Inflammatory macrophage treated with lipopolysaccharide for 4 hours (primary cell): ENCODE results near the gene PBX1.
A peak's percentile ranks its signal among the peaks of the same experiment; 100 is the strongest.

Experiments used
- DNase-seq: peaks from one replicate; pipeline ENCODE4 v3.0.0-alpha.2; 2020

PBX1 gene

GRCh38 chr1:164767752-164768402, 208.9 kb downstream of the PBX1 start:
- DNase-seq: no peak

DNA sequence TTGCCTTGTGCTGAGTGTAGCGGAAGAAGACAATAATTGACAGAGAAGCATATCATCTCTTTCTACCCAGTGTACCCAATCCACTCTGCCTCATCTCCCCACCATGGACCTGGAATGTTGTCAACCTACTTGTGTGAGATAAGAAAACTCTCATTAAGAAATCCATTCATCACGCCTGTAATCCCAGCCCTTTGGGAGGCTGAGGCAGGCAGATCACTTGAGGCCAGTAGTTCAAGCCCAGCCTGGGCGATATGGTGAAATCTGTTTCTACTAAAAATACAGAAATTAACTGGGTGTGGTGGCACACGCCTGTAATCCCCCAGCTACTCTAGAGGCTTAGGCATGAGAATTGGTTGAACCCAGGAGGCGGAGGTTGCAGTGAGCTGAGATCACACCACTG, 209.6 kb downstream of the PBX1 start:
- DNase-seq: no peak

GRCh38 chr1:164769486-164770130, 210.6 kb downstream of the PBX1 start:
- DNase-seq: no peak

DNA sequence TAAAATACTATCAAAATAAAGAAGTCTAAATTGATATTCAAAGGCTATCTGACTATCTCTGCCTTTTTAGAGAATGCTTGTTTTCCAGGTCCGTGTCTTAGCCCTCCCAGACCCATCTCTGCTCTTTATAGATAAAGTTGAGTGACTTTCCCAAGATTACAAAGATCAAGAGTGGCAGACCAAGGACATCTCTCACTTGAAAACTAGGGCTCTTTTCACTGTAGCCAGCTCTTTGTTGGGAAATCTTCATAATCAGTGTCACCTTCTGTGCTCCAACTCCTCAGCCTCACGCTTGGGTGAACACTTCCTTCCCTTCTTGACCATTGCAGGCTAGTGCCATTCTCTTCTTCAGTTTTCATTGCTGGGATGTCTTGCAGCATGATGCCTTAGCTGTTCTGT, 211.1 kb downstream of the PBX1 start:
- no peak for DNase-seq

DNA sequence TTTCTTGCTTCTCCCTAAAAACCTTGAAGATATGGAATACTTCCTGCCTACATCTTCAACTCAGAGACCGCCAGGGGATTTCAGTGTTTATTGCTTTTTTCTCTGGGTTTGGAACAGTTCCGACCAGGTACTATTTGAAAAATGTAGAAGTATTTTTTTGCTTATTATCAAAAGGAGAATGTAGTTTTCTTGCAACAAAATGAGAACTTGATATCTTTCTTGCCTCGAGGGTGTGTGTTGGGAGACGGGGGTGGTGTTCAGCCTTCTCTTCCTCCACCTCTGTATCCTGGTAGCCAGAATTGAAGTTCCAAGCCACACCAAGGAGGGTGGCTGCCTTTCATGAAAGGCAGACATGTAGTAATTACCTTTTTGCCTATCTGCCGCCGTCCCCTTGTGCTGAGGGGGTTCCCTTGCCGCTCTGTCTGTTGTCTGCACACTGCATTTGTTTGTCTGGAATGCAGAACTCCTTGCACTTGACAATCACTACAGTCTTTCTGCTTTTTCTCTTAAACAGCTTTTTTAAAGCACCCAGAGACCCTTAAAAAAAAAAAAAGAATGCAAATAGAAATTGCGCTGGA, 212.1 kb downstream of the PBX1 start:
- DNase-seq: no peak

DNA sequence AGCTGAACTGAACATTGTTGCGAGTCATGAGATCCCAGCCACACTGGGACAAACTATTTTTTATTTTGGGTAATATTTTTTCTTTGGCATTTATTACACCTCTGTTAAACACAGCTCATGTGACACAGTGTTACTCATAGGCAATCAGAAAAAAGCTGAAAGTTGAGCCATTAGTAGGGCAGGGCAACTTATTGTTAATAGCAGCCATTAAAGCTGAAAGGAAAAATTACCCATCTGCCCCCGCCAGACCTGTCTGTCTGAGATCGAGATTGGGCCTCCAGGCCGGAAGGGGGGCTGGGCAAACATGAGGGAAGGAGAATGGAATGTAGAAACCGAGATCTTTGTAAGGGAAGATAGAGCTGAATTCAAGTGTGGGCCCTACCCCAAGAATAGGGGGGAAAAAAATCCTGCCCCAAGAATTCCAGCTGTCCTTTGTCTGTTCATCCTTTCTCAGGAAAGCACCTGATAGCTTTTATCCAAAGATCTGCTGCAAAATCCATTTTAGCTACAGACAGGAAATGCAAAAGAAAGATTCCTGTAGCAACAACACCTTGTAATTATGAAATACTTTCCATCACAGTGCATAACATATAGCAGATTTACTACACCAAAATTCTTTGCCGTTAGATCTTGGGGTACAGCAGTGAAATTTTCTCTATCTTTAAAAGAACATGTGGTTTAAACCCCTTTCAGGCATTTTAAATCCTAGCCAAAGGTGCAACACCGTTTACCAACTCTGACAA, 212.8 kb downstream of the PBX1 start:
- no peak for DNase-seq

DNA sequence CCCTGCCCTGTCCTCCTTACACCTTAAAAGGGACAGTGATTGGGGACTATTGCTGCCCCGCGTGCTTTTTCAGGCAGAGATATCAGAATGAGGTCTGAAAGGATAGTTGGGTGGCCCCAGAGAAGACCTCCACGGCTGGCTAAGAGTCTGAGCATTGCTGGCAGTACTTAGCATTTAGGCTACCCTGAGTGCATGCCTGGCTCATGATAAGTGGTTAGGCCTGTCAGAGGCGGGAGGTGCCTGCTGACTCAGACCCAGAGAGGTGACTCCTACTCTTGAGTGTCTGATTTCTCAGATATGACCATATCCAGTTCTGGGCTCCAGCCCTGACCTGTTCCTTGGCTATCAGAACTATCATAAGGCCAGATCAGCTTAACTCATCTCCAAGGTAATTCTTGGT, 213.7 kb downstream of the PBX1 start:
- no peak for DNase-seq

GRCh38 chr1:164773102-164773501, 214.1 kb downstream of the PBX1 start:
- no peak for DNase-seq

DNA sequence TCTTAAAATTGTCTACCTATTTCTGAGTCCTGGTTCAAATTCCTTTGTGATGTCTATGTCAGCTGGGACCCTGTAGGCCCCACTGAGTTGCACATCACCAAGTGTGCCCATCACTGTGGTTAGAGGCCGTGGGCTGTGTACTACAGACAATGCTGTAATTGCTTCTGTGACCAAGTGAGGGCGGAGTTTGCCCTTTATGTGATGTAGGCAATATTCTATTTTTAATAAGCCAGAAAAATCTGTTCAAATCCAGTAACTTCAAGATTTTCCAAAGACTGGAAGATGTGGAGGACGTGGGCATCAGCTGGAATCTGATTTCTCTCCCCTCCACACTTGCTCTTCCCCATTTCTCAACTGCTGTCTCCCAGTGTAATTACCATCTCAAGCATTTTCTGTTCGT, 215.4 kb downstream of the PBX1 start:
- DNase-seq: no peak

GRCh38 chr1:164774819-164775654, 216.1 kb downstream of the PBX1 start:
- DNase-seq: no peak

DNA sequence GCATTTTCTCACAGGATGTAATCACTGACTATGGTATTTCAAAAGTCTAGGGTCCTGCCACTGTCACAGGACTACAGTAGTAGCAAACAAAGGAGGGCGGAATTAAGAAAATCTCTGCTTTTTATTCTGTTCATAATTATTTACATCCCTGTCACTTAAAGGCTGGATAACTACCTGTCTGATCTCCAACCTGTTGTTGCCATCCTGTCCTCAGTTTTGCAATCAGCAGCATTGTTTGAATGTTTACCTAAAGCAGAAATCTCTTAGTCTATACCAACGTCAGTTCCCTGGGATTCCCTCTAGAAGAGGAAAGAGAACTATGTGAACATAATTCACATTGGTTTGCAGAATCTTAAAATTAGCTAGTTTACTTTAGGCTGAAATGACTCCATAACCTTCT, 218.5 kb downstream of the PBX1 start:
- DNase-seq: no peak

GRCh38 chr1:164779376-164779775, 220.4 kb downstream of the PBX1 start:
- DNase-seq: no peak

DNA sequence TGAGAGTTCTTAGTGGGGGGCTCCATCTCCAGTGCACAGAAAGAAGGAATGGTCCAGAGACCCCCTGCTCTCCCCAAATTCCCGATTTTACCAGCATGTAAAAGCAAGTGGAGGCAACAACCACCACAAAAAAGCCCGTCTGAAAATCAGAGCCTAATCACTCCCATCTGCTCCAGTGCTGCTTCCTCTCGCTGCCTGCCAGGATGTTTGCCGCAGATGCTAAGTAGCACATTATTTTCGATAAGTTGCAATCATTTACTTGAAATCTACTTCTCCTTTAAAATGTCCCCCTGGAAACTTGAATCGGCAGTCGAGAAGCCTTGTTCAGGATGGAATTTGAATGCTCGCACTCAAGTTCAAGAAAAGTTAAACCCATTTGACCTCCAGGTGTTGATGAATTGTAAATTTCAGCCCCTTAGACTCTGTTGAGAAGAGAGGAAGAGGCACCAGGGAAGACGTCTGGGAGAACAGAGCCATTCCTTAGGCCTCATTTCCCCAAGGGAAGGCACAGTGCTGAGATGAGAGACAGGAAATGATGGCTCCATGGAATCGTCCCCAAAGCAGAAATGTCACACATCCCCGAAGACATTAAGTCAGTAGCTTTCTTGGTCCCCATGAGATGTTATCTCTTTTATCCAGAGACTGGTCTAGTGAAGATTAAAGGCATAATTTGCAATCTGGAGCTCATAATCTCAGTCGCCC, 221.3 kb downstream of the PBX1 start:
- DNase-seq: no peak

DNA sequence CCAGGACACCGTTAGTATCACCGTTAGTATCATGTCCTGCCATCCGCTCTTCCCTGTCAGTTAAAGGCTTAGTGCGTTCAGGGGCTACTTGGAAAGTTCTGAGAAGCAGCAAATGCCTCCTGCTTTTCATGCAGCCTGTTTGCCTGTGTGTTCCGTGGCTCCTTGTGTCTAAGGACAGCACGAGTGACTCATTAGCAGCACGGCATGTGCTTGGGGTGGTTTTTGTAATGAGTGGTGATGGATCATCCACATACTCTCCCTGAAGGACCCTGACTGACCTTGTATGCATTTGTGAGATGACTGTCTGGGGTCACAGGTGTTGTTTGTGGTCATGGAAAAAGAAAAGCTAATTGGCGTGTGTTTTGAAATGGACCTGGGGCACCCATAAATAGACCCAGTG, 221.9 kb downstream of the PBX1 start:
- no peak for DNase-seq

- DNase-seq: no peak
Observed at GRCh38 chr1:164781972-164782371, 223.0 kb downstream of the PBX1 start.

DNA sequence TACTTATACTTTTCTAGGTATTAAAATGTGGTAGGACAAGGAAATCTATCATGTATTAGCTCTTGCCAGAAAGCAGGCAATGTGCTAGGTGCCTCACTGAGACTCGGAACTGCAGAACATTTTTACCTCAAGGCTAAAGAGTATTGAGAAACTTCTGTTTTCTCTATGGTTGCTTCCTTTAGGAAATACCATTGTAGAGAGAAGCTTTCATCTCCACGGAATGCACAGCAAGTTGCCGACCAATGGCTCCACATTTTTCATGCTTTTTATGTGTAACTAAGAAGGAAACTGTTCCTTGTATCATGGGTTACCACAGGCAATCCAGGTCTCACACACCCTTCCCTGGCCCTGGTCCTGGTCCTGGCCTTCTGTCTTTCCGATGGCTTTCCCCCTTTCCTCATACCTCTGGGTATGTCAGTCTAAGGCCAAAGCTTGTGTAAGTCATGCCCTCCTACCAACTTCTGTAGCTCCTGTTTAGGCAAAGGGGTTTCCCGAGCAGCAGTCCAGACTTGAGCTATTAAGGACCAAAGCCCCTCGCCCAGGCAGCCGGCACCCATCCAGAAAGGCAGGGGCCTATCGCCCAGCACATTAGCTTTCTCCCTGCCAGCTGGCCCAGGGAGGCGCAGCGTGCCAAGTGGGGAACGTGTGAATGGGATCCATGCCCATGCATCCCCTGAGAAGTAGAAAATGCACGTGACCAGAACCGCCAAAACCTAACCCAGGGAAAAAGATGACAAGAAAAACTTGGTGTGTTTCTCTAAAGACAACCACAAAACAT, 225.0 kb downstream of the PBX1 start:
- DNase-seq: no peak

- DNase-seq: no peak
Observed at GRCh38 chr1:164784960-164785359, 226.0 kb downstream of the PBX1 start.

- DNase-seq: no peak
Observed at GRCh38 chr1:164785841-164786534, 227.0 kb downstream of the PBX1 start.

GRCh38 chr1:164786980-164787833, 228.2 kb downstream of the PBX1 start:
- DNase-seq: peak; percentile 70

- DNase-seq: no peak
Observed at GRCh38 chr1:164787834-164788231, 228.8 kb downstream of the PBX1 start.
